GM18499 (cell line): ENCODE results near the gene CRABP1.

Experiments used
- ATAC-seq: cut with Tn5 transposase; IDR thresholded peaks from one replicate; pipeline ENCODE4 v1.9.1; 2021; ENCODE audit warnings: moderate number of reproducible peaks; ENCODE audit not compliant: insufficient read depth, unreplicated experiment

The CRABP1 gene

GRCh38 chr15:78343276-78344060 lies 3.3 kb downstream of the CRABP1 start:
- ATAC-seq, result no peak

DNA sequence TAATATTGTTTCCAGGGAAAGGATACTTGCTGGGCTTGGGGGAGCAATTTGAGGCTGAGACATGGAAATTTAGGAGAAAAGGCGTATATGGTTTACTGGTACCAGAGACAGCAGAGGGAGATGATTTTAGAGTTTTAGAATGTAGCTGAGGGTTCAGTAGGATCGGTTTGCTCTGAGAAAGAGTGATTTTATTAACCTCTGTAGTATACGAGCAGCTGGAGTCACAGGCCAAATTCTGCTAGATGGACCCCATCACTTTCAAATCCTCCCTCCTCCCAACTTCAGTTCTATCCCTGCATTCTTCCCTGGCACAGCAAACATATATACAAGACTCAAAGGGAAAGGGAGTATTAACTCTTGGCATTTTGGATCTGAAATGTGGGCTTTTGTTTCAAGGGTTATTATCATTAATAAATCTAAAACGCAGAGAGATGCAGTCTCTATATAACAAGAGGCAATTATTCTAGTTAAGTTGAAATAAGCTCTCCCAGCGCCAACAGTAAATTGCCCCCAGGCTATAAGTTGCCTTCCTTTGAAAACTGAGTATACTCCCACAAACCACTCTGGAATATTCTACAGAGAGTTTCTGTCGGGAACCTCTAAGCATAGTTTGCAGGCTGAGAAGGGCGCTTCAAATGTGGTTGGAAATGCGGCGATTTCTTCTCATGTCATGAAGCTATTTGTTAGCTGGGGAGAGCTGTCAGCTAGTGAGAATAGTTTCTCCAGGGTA lies 5.4 kb downstream of the CRABP1 start:
- ATAC-seq, result no peak

DNA sequence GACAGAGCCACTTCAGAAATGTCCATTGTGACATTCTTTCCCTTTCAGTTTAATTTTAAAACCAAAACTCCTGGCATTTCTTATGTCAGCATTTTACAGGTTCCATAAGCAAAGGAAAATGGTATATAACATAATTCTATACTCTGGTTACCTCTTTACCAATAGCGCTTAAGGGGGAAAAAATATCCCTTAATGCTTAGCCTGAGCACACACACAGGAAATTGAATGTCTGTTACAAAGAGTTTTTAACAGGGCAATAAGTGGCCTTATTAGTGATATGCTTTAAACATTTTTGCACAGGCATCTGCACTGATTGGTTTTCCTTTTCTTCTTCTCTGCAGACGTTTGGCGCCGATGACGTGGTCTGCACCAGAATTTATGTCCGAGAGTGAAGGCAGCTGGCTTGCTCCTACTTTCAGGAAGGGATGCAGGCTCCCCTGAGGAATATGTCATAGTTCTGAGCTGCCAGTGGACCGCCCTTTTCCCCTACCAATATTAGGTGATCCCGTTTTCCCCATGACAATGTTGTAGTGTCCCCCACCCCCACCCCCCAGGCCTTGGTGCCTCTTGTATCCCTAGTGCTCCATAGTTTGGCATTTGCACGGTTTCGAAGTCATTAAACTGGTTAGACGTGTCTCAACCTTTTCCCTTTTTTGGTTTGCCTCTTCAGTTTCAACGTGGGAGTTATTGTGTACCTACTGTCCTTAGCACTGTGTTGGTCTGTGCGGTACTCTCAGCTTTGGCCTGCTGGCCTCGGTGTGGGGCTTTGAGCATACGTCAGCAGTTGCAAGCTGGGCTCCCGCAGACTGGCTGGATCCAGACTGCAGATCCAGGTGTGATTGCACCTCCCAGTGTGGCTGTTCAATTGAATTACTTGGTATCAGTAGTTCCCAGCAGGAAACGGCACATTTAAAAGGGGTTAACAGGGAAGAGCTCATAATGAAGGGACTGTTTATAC lies 7.7 kb downstream of the CRABP1 start:
- no peak for ATAC-seq

- no peak for ATAC-seq
Measured at GRCh38 chr15:78350058-78350457, 9.9 kb downstream of the CRABP1 start.

GRCh38 chr15:78351539-78351938 lies 11.4 kb downstream of the CRABP1 start:
- no peak for ATAC-seq

DNA sequence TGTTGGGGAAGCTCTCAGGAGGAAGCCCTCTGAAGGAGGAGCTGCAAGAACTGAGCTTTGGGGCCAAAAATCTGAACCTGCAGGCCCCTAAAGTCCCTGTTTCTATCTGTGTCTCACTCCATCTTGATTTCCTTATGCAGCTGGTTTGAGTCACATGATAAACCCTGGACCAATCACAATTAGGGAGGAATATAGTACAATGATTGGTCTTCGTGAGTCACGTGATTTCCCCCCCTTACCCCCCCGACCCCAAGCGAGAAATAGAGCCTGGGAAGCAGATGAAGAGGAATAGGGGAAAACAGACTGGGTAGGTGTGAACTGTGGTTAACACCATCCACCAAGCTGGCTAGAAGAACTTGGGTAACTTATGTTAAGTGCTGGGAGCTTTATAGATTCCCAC lies 12.9 kb downstream of the CRABP1 start:
- ATAC-seq, result no peak

DNA sequence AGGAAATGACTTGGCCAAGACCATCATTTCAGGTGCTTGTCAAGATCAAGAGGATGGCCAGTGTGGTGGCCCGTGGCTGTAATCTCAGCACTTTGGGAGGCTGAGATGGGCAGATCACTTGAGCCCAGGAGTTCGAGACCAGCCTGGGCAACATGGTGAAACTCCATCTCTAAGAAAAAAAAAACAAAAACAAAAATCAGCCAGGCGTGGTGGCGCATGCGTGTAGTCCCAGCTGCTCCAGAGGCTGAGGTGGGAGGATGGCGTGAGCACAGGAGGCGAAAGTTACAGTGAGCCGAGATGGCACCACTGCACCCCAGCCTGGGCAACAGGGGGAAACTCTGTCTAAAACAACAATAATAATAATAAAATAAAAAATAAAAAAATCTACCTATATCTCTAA lies 15.0 kb downstream of the CRABP1 start:
- ATAC-seq, result no peak

GRCh38 chr15:78358102-78358870 lies 18.1 kb downstream of the CRABP1 start:
- no peak for ATAC-seq

- no peak for ATAC-seq
Measured at GRCh38 chr15:78359041-78359808, 19.1 kb downstream of the CRABP1 start.

GRCh38 chr15:78360367-78360801 lies 20.2 kb downstream of the CRABP1 start:
- ATAC-seq, result no peak

GRCh38 chr15:78360958-78361718 lies 21.0 kb downstream of the CRABP1 start:
- ATAC-seq, result no peak

DNA sequence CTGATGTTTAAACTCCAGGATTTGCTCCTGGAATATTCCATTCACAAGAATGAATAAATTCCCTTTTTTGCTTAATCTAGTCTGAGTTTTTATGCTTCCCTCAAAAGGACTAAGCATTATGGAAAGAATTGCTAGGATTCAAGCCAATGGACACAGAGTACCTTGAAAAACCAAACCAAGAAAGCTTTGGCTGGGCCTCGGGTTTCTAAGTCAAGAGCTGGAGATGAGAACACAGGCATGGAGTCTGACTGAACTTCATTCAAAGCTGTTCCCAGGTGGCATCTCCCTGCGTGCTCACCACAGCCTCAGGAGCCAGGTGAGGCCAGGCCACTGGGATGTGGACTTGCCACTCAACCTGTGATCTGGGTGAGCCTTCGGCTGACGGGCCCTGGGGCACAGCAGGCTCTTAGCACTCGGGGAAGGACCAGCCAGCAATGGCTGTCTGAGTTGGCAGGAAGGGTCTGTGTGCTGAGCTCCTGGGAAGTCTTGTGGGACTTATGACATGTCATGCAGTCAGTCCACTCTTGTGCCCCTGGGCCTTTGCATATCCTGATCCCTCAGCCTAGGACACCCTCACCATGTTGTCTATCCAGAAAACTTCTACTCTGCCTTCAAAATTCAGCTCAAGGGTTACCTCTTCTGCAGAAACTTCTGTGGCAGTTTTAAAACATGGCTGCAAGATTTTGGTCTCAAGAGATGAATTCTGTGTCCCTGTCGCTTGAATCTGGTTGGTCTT lies 21.8 kb downstream of the CRABP1 start:
- ATAC-seq, result no peak

GRCh38 chr15:78362716-78363380 lies 22.7 kb downstream of the CRABP1 start:
- no peak for ATAC-seq

DNA sequence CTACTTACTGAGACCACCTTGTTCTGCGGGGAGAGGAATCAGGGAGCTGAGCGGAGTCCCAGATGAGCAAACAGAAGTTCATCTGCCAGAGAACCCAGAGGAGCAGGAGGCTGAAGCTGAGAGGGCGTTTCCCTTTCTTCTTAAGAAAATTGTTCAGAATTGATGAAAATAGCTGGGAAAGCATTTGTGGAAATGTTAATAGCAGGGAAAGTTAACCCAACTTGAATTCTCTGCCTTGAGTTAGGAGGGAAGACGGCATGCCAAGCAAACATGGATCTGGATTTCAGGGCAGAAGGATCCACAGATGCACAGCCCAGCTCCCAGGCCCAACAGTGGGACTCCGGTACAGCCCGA lies 23.2 kb downstream of the CRABP1 start:
- ATAC-seq, result no peak

GRCh38 chr15:78364233-78364632 lies 24.1 kb downstream of the CRABP1 start:
- no peak for ATAC-seq

GRCh38 chr15:78365917-78366316 lies 25.8 kb downstream of the CRABP1 start:
- no peak for ATAC-seq

DNA sequence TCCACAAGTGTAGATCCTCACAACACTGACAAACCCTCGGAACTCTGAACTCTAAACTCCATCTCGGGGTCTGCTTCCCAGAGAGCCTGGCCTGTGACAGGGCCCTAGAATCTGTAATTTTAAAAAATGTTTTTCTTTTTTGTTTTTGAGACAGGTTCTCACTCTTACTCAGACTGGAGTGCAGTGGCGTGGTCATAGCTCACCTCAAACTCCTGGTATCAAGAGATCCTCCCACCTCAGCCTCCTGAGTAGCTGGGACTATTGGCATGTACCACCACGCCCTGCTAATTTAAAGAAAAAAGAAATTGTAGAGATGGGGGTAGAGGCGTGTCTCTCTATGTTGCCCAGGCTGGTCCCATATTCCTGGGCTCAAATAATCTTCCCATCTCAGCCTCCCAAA lies 26.2 kb downstream of the CRABP1 start:
- no peak for ATAC-seq
